Measurements from ENCODE around the gene UPP1. TPM values are rescaled to one million over a fixed set of nuclear protein-coding genes. Genes with fewer than 3 reads are reported as not detected.

The UPP1 gene
- total and polyA plus RNA-seq, 10 of the 15 experiments (the other 5 are each of a cell fraction or from before 2014, with no cell fraction given): 0.93 to 7.9 (median 3.8) TPM

- SMC1A ChIA-PET (ENCODE audit: uncharacterized antibody, unreplicated experiment): no interaction called here
- ATAC-seq: no peak
- RAD21 ChIA-PET (ENCODE audit: unreplicated experiment): no interaction called here
- TF ChIP-seq ATF7 (IDR thresholded peaks at IDR 0.05; ENCODE audit: low read depth): no peak
- TF ChIP-seq RCOR1 (conservative IDR thresholded peaks at IDR 0.05; ENCODE audit: low read depth, low read length): no peak
- TF ChIP-seq TAF1 (IDR thresholded peaks at IDR 0.05; ENCODE audit: borderline replicate concordance, low read depth, low read length): no peak
- no peak for TF ChIP-seq TARDBP (IDR thresholded peaks at IDR 0.05; ENCODE audit: borderline replicate concordance)
- no peak for TF ChIP-seq PML (IDR thresholded peaks at IDR 0.05; ENCODE audit: low read length)
- TF ChIP-seq, protein P1, sequence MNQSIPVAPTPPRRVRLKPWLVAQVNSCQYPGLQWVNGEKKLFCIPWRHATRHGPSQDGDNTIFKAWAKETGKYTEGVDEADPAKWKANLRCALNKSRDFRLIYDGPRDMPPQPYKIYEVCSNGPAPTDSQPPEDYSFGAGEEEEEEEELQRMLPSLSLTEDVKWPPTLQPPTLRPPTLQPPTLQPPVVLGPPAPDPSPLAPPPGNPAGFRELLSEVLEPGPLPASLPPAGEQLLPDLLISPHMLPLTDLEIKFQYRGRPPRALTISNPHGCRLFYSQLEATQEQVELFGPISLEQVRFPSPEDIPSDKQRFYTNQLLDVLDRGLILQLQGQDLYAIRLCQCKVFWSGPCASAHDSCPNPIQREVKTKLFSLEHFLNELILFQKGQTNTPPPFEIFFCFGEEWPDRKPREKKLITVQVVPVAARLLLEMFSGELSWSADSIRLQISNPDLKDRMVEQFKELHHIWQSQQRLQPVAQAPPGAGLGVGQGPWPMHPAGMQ (IDR thresholded peaks at IDR 0.05; ENCODE audit: borderline replicate concordance): no peak
- no peak for FAIRE-seq
- no peaks in the 10 kb centered on the region for H3K36me3 ChIP-seq (ENCODE audit: control insufficient read depth in 2 of 2, insufficient read depth in 2 of 2, low read length in 1 of 2)
- H3K9me3 ChIP-seq (replicated peaks; ENCODE audit: control insufficient read depth, insufficient read depth, low read length): no peaks in the 10 kb centered on the region
- H3K27me3 ChIP-seq (replicated peaks in 1 of 2; ENCODE audit: control insufficient read depth in 2 of 2, insufficient read depth in 2 of 2, low read length in 1 of 2): peaks cover 0 to 1% of the 10 kb centered on the region in 2 experiments; a peak in 1 of 4 replicates
- WGBS (ENCODE audit: insufficient coverage, insufficient replicate concordance, low lambda C conversion rate, missing lambda C conversion rate): 31% methylated on average over 9 of the region's 9 CpGs
- no peak for DNase-seq (ENCODE audit: low read depth, low spot score)
- no peak overlapping the region for H2AFZ ChIP-seq (ENCODE audit: control insufficient read depth, low read depth, low read length)
- H3K4me3 ChIP-seq: no peak overlapping the region
- H3K9ac ChIP-seq (ENCODE audit: control insufficient read depth, insufficient read depth, low read length): no peak overlapping the region
- no peak overlapping the region for H3K27ac ChIP-seq (ENCODE audit: control insufficient read depth, insufficient read depth)
- POLR2A ChIA-PET: no interaction called here
- intact Hi-C loops (cut with micrococcal nuclease; ENCODE audit: unreplicated experiment): no loop called here
- in situ Hi-C loops (cut with MboI): no loop called here
- CTCF ChIA-PET: interaction anchor here (1.3 kb wide), 1 partner anchor 54 kb away, joined by 3 read pairs; no protein-coding TSS in a partner anchor
- no peaks in the 10 kb centered on the region for H3K79me2 ChIP-seq (ENCODE audit: control insufficient read depth, insufficient read depth, low read length)
- no peak overlapping the region for H3K4me2 ChIP-seq (ENCODE audit: control insufficient read depth, insufficient read depth)
- no peaks in the 10 kb centered on the region for H4K20me1 ChIP-seq (ENCODE audit: control insufficient read depth, insufficient read depth)
- BruUV-seq (replicated peaks): no TSS peak
- H3K4me1 ChIP-seq (ENCODE audit: control insufficient read depth, insufficient read depth, low read length): no peaks in the 10 kb centered on the region
Observed at GRCh38 chr7:48045195-48045765, 43.8 kb upstream of the UPP1 start.

DNA sequence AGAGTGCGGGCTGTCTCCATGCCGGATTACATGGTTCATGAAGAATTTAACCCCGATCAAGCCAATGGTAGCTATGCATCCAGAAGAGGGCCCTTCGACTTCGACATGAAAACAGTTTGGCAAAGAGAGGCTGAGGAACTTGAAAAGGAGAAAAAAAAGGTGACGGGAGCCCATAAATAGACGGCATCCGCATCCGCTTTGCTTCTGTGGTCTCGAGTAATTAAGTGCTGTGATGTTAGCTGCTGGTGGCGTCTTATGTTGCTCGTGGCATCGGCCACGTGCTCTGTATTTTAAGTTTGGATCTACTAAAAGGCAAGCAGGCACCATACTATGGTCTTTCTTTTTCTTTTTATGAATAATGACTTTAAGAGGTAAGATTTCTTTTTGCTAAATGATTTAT lies 42.6 kb upstream of the UPP1 start:
- no peaks in the 10 kb centered on the region for H3K36me3 ChIP-seq (ENCODE audit: control insufficient read depth in 2 of 2, insufficient read depth in 2 of 2, low read length in 1 of 2)
- H3K27me3 ChIP-seq (replicated peaks in 1 of 2; ENCODE audit: control insufficient read depth in 2 of 2, insufficient read depth in 2 of 2, low read length in 1 of 2): peaks cover 0 to 1% of the 10 kb centered on the region in 2 experiments; a peak in 1 of 4 replicates
- WGBS (ENCODE audit: insufficient coverage, insufficient replicate concordance, low lambda C conversion rate, missing lambda C conversion rate): 27% methylated on average over 14 of the region's 14 CpGs
- no peaks in the 10 kb centered on the region for H3K79me2 ChIP-seq (ENCODE audit: control insufficient read depth, insufficient read depth, low read length)
- H4K20me1 ChIP-seq (ENCODE audit: control insufficient read depth, insufficient read depth): no peaks in the 10 kb centered on the region
- FAIRE-seq (no peak), ATAC-seq (no peak), DNase-seq (ENCODE audit: low read depth, low spot score) (no peak)
- H3K4me3 ChIP-seq: no peak overlapping the region
- H3K4me1 ChIP-seq (ENCODE audit: control insufficient read depth, insufficient read depth, low read length): no peaks in the 10 kb centered on the region
- CTCF ChIA-PET: interaction anchor here (1.2 kb wide), 1 partner anchor 38 kb away, joined by 3 read pairs; no protein-coding TSS in a partner anchor
- intact Hi-C loops (cut with micrococcal nuclease; ENCODE audit: unreplicated experiment) (no loop called here), in situ Hi-C loops (cut with MboI) (no loop called here)
- no TSS peak for BruUV-seq (replicated peaks)
- RAD21 ChIA-PET (ENCODE audit: unreplicated experiment): no interaction called here
- SMC1A ChIA-PET (ENCODE audit: uncharacterized antibody, unreplicated experiment): no interaction called here
- H3K9me3 ChIP-seq (replicated peaks; ENCODE audit: control insufficient read depth, insufficient read depth, low read length): no peaks in the 10 kb centered on the region
- H3K27ac ChIP-seq (ENCODE audit: control insufficient read depth, insufficient read depth): no peak overlapping the region
- H3K4me2 ChIP-seq (ENCODE audit: control insufficient read depth, insufficient read depth): no peak overlapping the region
- TF ChIP-seq SRF (IDR thresholded peaks at IDR 0.05; ENCODE audit: low read depth in 2 of 2, low read length in 2 of 2) (peak; percentile 54 to 56; a peak in 2 of 4 replicates), SMAD5 (IDR thresholded peaks at IDR 0.05; ENCODE audit: low read depth) (no peak), ZNF384 (IDR thresholded peaks at IDR 0.05; ENCODE audit: borderline replicate concordance, low read depth, low read length) (peak; percentile 41; the same call in 1 of the 2 replicates), SIN3A (IDR thresholded peaks at IDR 0.05; ENCODE audit: low read depth, low read length) (no peak)
- POLR2A ChIA-PET: no interaction called here
- no peak overlapping the region for H2AFZ ChIP-seq (ENCODE audit: control insufficient read depth, low read depth, low read length)
- H3K9ac ChIP-seq (ENCODE audit: control insufficient read depth, insufficient read depth, low read length): no peak overlapping the region
